Gastrocnemius medialis (tissue), 4 donors: Measurements from ENCODE around the gene SHPK. TPM values are rescaled to one million over a fixed set of nuclear protein-coding genes. Genes with fewer than 3 reads are reported as not detected.

ENCODE experiments used
- ATAC-seq, 2 donors: fragments of 150-250 bp; one replicate each; pipeline ENCODE4 v1.9.1; 2016
- DNase-seq, 2 donors: peaks; one replicate each; pipeline ENCODE4 v3.0.0-alpha.2; 2019
- H3K27ac ChIP-seq, 4 donors: fragments of 200-600 bp; sonication (generic); 1 replicate in 1 of 4; 2 replicates in 3 of 4; pipeline ENCODE4 v1.5.1; 2016 to 2018; ENCODE audit warnings: mild to moderate bottlenecking in 2 of 4, moderate library complexity in 1 of 4
- H3K27me3 ChIP-seq, 3 donors: fragments of 200-600 bp; sonication (generic) in 2 of 3; 1 replicate in 1 of 3; 2 replicates in 2 of 3; pipeline versions ENCODE4 v1.5.1 to v1.6.0; 2016 to 2019; ENCODE audit warnings: mild to moderate bottlenecking in 1 of 3, moderate library complexity in 1 of 3
- H3K36me3 ChIP-seq, 2 donors: fragments of 200-600 bp; sonication (generic) in 1 of 2; one replicate each; pipeline ENCODE4 v1.5.1; 2017 to 2018
- H3K4me1 ChIP-seq, 2 donors: fragments of 200-600 bp; sonication (generic) in 1 of 2; one replicate each; pipeline ENCODE4 v1.5.1; 2016 to 2017; ENCODE audit warnings: mild to moderate bottlenecking in 2 of 2
- H3K4me3 ChIP-seq, 4 donors: fragments of 200-600 bp; sonication (generic) in 3 of 4; 1 replicate in 1 of 4; 2 replicates in 3 of 4; pipeline ENCODE4 v1.5.1; 2016 to 2019; ENCODE audit warnings: mild to moderate bottlenecking in 2 of 4
- H3K9me3 ChIP-seq, 3 donors: fragments of 200-600 bp; sonication (generic) in 2 of 3; 1 replicate in 1 of 3; 2 replicates in 2 of 3; pipeline ENCODE4 v1.5.1; 2016 to 2019
- CTCF ChIP-seq, 5 experiments: fragments of 450-650 bp in 3 of 5; fragments of 200-600 bp in 2 of 5; sonication (generic) in 2 of 5; IDR thresholded peaks in 4 of 5; conservative IDR thresholded peaks in 1 of 5; 1 replicate in 4 of 5; 2 replicates in 1 of 5; pipeline ENCODE4 v1.5.1; 2016 to 2019; ENCODE audit warnings: antibody characterized with exemption in 5 of 5, mild to moderate bottlenecking in 3 of 5, moderate library complexity in 3 of 5
- POLR2A ChIP-seq, 2 donors: fragments of 450-650 bp; IDR thresholded peaks; one replicate each; pipeline ENCODE4 v1.6.1; 2017; ENCODE audit warnings: antibody characterized with exemption in 2 of 2, mild to moderate bottlenecking in 2 of 2, moderate library complexity in 2 of 2
- in situ Hi-C, 4 donors: fragments of 200-750 bp; cut with MboI; loops; one replicate each; pipeline versions ENCODE4 v1.15.0 to v1.8.0; 2017; ENCODE audit warnings: low sequenced_read_pairs in 4 of 4
- intact Hi-C: fragments of 100-400 bp; cut with DNase I; formaldehyde crosslinking; loops from one replicate; pipeline ENCODE4 v1.15.1; 2023; ENCODE audit warnings: low total_unique reads
- total RNA-seq, 4 donors: library from RNA; depleted of rRNA; stranded (reverse); fragments of >200 nt; gene quantifications; one replicate each; pipeline versions ENCODE4 v1.1.0 to v1.2.3, GENCODE V29; 2016

SHPK gene
- total RNA-seq, 4 donors from 2014 or later, result 4.1 to 4.7 (median 4.4) TPM

- ATAC-seq, result no peak
- peak overlapping the region; percentile 80 to 100 (median 95) for H3K4me3 ChIP-seq
- intact Hi-C loops (loop anchor here (10.0 kb wide), 1 partner anchor 135 kb away; no protein-coding TSS in a partner anchor), in situ Hi-C loops (no loop called here)
- TF ChIP-seq CTCF (IDR thresholded peaks at IDR 0.05 in 4 of 5, conservative IDR thresholded peaks at IDR 0.05 in 1 of 5) (no peak), POLR2A (IDR thresholded peaks at IDR 0.05) (no peak)
- peak overlapping the region; percentile 93 to 97 (median 96) for H3K27ac ChIP-seq
- no peaks in the 10 kb centered on the region for H3K27me3 ChIP-seq
- no peak for DNase-seq
- no peaks in the 10 kb centered on the region for H3K9me3 ChIP-seq
- H3K36me3 ChIP-seq, result peaks cover 0 to 4% of the 10 kb centered on the region in 2 donors
- peaks cover 36 to 37% of the 10 kb centered on the region in 2 donors for H3K4me1 ChIP-seq
Measured at GRCh38 chr17:3669548-3669947, 33.5 kb upstream of the SHPK start.

GRCh38 chr17:3669085-3669347 lies 33.0 kb upstream of the SHPK start:
- H3K9me3 ChIP-seq, result no peaks in the 10 kb centered on the region
- DNase-seq (no peak), ATAC-seq (peak in 1 of 2 donors; percentile 4)
- H3K27me3 ChIP-seq, result no peaks in the 10 kb centered on the region
- peaks cover 0 to 9% of the 10 kb centered on the region in 2 donors for H3K36me3 ChIP-seq
- H3K4me3 ChIP-seq, result peak overlapping the region; percentile 80 to 100 (median 95)
- peak in 1 of 5 experiments; percentile 7 for TF ChIP-seq CTCF (IDR thresholded peaks at IDR 0.05 in 4 of 5, conservative IDR thresholded peaks at IDR 0.05 in 1 of 5)
- TF ChIP-seq POLR2A (IDR thresholded peaks at IDR 0.05), result no peak
- in situ Hi-C loops, result no loop called here
- peak overlapping the region; percentile 93 to 97 (median 96) for H3K27ac ChIP-seq
- peaks cover 36 to 37% of the 10 kb centered on the region in 2 donors for H3K4me1 ChIP-seq
- intact Hi-C loops, result loop anchor here (10.0 kb wide), 1 partner anchor 134 kb away; no protein-coding TSS in a partner anchor

- Histone ChIP-seq H3K36me3 (peaks cover 0 to 13% of the 10 kb centered on the region in 2 donors), H3K4me1 (peaks cover 36 to 37% of the 10 kb centered on the region in 2 donors), H3K27ac (peak within 1 kb of the TSS; percentile 93 to 97 (median 96)), H3K4me3 (peak within 1 kb of the TSS; percentile 80 to 100 (median 95)), H3K27me3 (no peaks in the 10 kb centered on the region), H3K9me3 (no peaks in the 10 kb centered on the region)
- TF ChIP-seq CTCF (IDR thresholded peaks at IDR 0.05 in 4 of 5, conservative IDR thresholded peaks at IDR 0.05 in 1 of 5), result no peak
- TF ChIP-seq POLR2A (IDR thresholded peaks at IDR 0.05), result peak; percentile 95 to 99
- intact Hi-C loops, result loop anchor here (1.0 to 10.0 kb wide), 2 partner anchors 32 to 134 kb away; partner anchors contain the start of genes CTNS and SHPK
- in situ Hi-C loops, result no loop called here
- ATAC-seq (peak; percentile 80 to 89), DNase-seq (peak; percentile 98)
Measured at GRCh38 chr17:3668279-3669084, 32.4 kb upstream of the SHPK start, which contains the start of the genes EMC6 and TAX1BP3. TSS of gene EMC6 (plus strand) at chr17:3668812. CDS start at chr17:3669147, 335 bp downstream. TSS of gene TAX1BP3 (minus strand) at chr17:3668578. CDS start at chr17:3668526, 52 bp downstream.

- DNase-seq (peak; percentile 73 to 81), ATAC-seq (peak; percentile 62)
- TF ChIP-seq POLR2A (IDR thresholded peaks at IDR 0.05), result no peak
- TF ChIP-seq CTCF (IDR thresholded peaks at IDR 0.05 in 4 of 5, conservative IDR thresholded peaks at IDR 0.05 in 1 of 5), result no peak
- intact Hi-C loops, result loop anchor here (1.0 to 10.0 kb wide), 2 partner anchors 31 to 133 kb away; partner anchors contain the start of genes CTNS and SHPK
- Histone ChIP-seq H3K9me3 (no peaks in the 10 kb centered on the region), H3K36me3 (peaks cover 0 to 22% of the 10 kb centered on the region in 2 donors), H3K4me1 (peaks cover 36 to 37% of the 10 kb centered on the region in 2 donors), H3K4me3 (peak overlapping the region; percentile 80 to 100 (median 92)), H3K27ac (peak overlapping the region; percentile 93 to 97 (median 96)), H3K27me3 (no peaks in the 10 kb centered on the region)
- in situ Hi-C loops, result no loop called here
Measured at GRCh38 chr17:3667366-3668278, 31.6 kb upstream of the SHPK start.
